ENCODE measurements around the gene ST3GAL2. TPM values are rescaled to one million over a fixed set of nuclear protein-coding genes. Genes with fewer than 3 reads are reported as not detected.
A peak's percentile ranks its signal among the peaks of the same experiment; 100 is the strongest.
"Not testable (repeated sequence)": the region's sequence is repeated elsewhere in the genome, so short reads cannot be mapped to it uniquely, and the experiment has no call there.

The ST3GAL2 gene
- total and polyA plus RNA-seq, 9 of the 15 experiments (the other 6 are each of a cell fraction or from before 2014, with no cell fraction given) = 1.5 to 108 (median 34.3) TPM

- no TSS peak for BruUV-seq (replicated peaks)
- peak; percentile 3; the same call in 1 of the 3 replicates for ATAC-seq
- H3K9ac ChIP-seq (ENCODE audit: insufficient read depth in 1 of 2, low read depth in 2 of 2, low read length in 2 of 2) = peak overlapping the region in 1 of 2 experiments; percentile 78; a peak in 2 of 4 replicates
- H3K27ac ChIP-seq (ENCODE audit: extremely low read depth, low read depth, low read length) = no peak overlapping the region; the same call in 2 of the 3 replicates
- no peak for FAIRE-seq
- H3K4me1 ChIP-seq (replicated peaks in 1 of 2; ENCODE audit: control insufficient read depth in 2 of 2, insufficient read depth in 2 of 2, low read length in 2 of 2) = peaks cover 79 to 80% of the 10 kb centered on the region in 2 experiments
- no peaks in the 10 kb centered on the region for H3K9me3 ChIP-seq (replicated peaks; ENCODE audit: control insufficient read depth, insufficient read depth, low read depth, low read length)
- H3K79me2 ChIP-seq (ENCODE audit: control insufficient read depth, insufficient read depth, low read length) = peaks cover 96% of the 10 kb centered on the region
- peaks cover 20% of the 10 kb centered on the region for H4K20me1 ChIP-seq (replicated peaks; ENCODE audit: control insufficient read depth, insufficient read depth, low read length)
- H3K9me1 ChIP-seq (ENCODE audit: control insufficient read depth, insufficient read depth, low read length) = peaks cover 19% of the 10 kb centered on the region
- no peak overlapping the region for H2AFZ ChIP-seq (ENCODE audit: low read depth, low read length)
- ChIA-PET POLR2A (interaction anchor here (0.6 to 3.6 kb wide), 13 partner anchors 9 to 1230 kb away, joined by 3 to 14 read pairs (median 3); partner anchors contain the start of genes DDX19A, FCSK and SNTB2), CTCF (ENCODE audit: low intra/inter-chr PET ratio) (no interaction called here)
- intact Hi-C loops (cut with micrococcal nuclease) = no loop called here
- DNase-seq (ENCODE audit: extremely low read depth in 1 of 4, low spot score in 3 of 4) = peak in 2 of 4 experiments; percentile 31 to 42
- WGBS (ENCODE audit: insufficient coverage, low coverage, missing lambda C conversion rate) = 49% methylated on average over 17 of the region's 17 CpGs
- peaks cover 77% of the 10 kb centered on the region for H3K36me3 ChIP-seq (ENCODE audit: control insufficient read depth, insufficient read depth, low read length)
- peak overlapping the region; percentile 20; the same call in 1 of the 2 replicates for H3K4me2 ChIP-seq (ENCODE audit: insufficient read depth, low read length)
- in situ Hi-C loops (cut with MboI) = no loop called here
- H3K27me3 ChIP-seq (ENCODE audit: control insufficient read depth in 2 of 2, insufficient read depth in 2 of 2, low read length in 2 of 2) = no peaks in the 10 kb centered on the region
- H3K4me3 ChIP-seq = no peak overlapping the region
- TF ChIP-seq RBFOX2 (IDR thresholded peaks at IDR 0.05; ENCODE audit: low read depth, low read length) (0 out of 2 replicates have a peak, but pooled peaks have one; percentile 17), SIRT6 (IDR thresholded peaks at IDR 0.05; ENCODE audit: low read depth, low read length) (no peak), MCM2 (IDR thresholded peaks at IDR 0.05; ENCODE audit: low read depth) (no peak), SETDB1 (IDR thresholded peaks at IDR 0.05; ENCODE audit: low read length) (no peak), SNAPC5 (CRISPR knock-in tag; IDR thresholded peaks at IDR 0.05) (no peak), TFAP4 (CRISPR knock-in tag; IDR thresholded peaks at IDR 0.05; ENCODE audit: borderline replicate concordance) (0 out of 2 replicates have a peak, but pooled peaks have one; percentile 22), POLR2G (IDR thresholded peaks at IDR 0.05; ENCODE audit: low read depth, low read length) (peak; percentile 46; the same call in 1 of the 2 replicates), RAD21 (CRISPR knock-in tag; conservative IDR thresholded peaks at IDR 0.05 in 1 of 2, IDR thresholded peaks at IDR 0.05 in 1 of 2) (0 out of 4 replicates have a peak, but pooled peaks of 1 of the 2 experiments have one; percentile 8), TAF1 (IDR thresholded peaks at IDR 0.05; ENCODE audit: control insufficient read depth, extremely low read depth, insufficient read depth, low read length, severe bottlenecking) (no peak)
- TF ChIP-seq, protein P1, sequence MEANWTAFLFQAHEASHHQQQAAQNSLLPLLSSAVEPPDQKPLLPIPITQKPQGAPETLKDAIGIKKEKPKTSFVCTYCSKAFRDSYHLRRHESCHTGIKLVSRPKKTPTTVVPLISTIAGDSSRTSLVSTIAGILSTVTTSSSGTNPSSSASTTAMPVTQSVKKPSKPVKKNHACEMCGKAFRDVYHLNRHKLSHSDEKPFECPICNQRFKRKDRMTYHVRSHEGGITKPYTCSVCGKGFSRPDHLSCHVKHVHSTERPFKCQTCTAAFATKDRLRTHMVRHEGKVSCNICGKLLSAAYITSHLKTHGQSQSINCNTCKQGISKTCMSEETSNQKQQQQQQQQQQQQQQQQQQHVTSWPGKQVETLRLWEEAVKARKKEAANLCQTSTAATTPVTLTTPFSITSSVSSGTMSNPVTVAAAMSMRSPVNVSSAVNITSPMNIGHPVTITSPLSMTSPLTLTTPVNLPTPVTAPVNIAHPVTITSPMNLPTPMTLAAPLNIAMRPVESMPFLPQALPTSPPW (CRISPR knock-in tag; IDR thresholded peaks at IDR 0.05) = peak; percentile 38; the same call in 1 of the 2 replicates
Observed at GRCh38 chr16:70416748-70417616, 21.9 kb downstream of the ST3GAL2 start.

DNA sequence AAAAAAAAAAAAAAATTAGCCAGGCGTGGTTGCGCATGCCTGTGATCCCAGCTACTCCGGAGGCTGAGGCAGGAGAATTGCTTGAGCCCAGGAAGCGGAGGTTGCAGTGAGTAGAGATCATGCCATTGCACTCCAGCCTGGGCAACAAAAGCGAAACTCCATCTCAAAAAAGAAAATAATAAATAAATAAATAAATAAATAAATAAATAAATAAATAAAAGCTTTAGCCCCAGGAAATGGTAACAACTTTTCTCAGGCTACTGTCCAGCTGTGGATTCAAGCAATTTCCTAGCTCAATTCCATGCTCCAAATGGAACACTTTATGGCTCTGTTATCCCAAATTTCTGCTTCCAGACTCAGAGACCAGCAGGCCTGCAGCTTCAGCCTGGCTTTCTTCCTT is 25.3 kb downstream of the ST3GAL2 start:
- FAIRE-seq; H3K4me2 ChIP-seq (ENCODE audit: insufficient read depth, low read length); H3K9me1 ChIP-seq (ENCODE audit: control insufficient read depth, insufficient read depth, low read length); in situ Hi-C loops (cut with MboI); CTCF ChIA-PET (ENCODE audit: low intra/inter-chr PET ratio); H3K4me3 ChIP-seq; DNase-seq (ENCODE audit: extremely low read depth in 1 of 4, low spot score in 3 of 4); BruUV-seq (replicated peaks); intact Hi-C loops (cut with micrococcal nuclease); H4K20me1 ChIP-seq (replicated peaks; ENCODE audit: control insufficient read depth, insufficient read depth, low read length); H2AFZ ChIP-seq (ENCODE audit: low read depth, low read length); H3K27me3 ChIP-seq (ENCODE audit: control insufficient read depth in 2 of 2, insufficient read depth in 2 of 2, low read length in 2 of 2); ATAC-seq; H3K9me3 ChIP-seq (replicated peaks; ENCODE audit: control insufficient read depth, insufficient read depth, low read depth, low read length): not testable (repeated sequence)
- H3K4me1 ChIP-seq (replicated peaks in 1 of 2; ENCODE audit: control insufficient read depth in 2 of 2, insufficient read depth in 2 of 2, low read length in 2 of 2) = peaks cover 52 to 56% of the 10 kb centered on the region in 2 experiments
- H3K79me2 ChIP-seq (ENCODE audit: control insufficient read depth, insufficient read depth, low read length) = peaks cover 92% of the 10 kb centered on the region
- peaks cover 64% of the 10 kb centered on the region for H3K36me3 ChIP-seq (ENCODE audit: control insufficient read depth, insufficient read depth, low read length)
- WGBS (ENCODE audit: insufficient coverage, low coverage, missing lambda C conversion rate) = 100% methylated on average over 1 of the region's 5 CpGs
- H3K27ac ChIP-seq (ENCODE audit: extremely low read depth, low read depth, low read length) = peak overlapping the region; percentile 63
- POLR2A ChIA-PET = interaction anchor here (0.7 to 3.6 kb wide), 4 partner anchors 9 to 161 kb away, joined by 3 to 11 read pairs (median 6); no protein-coding TSS in a partner anchor
- peak overlapping the region in 1 of 2 experiments; percentile 21; a peak in 1 of 4 replicates for H3K9ac ChIP-seq (ENCODE audit: insufficient read depth in 1 of 2, low read depth in 2 of 2, low read length in 2 of 2)

Data from K562 (cell line).